Measurements from ENCODE around the gene ITGB5. TPM values are rescaled to one million over a fixed set of nuclear protein-coding genes. Genes with fewer than 3 reads are reported as not detected.

ITGB5 gene
- total and polyA plus RNA-seq, 4 donors, result 16.9 to 66.6 (median 48.0) TPM

GRCh38 chr3:124915254-124915653 is 28.1 kb upstream of the ITGB5 start:
- H3K36me3 ChIP-seq (ENCODE audit: control insufficient read depth in 4 of 4, insufficient read depth in 3 of 4, low read depth in 1 of 4, low read length in 3 of 4), result no peaks in the 10 kb centered on the region
- H3K27me3 ChIP-seq (ENCODE audit: control insufficient read depth in 4 of 4, insufficient read depth in 4 of 4, low read length in 3 of 4), result no peaks in the 10 kb centered on the region
- 97% methylated on average over 3 of the region's 3 CpGs for WGBS
- H3K9ac ChIP-seq (ENCODE audit: low read depth in 1 of 2, low read length in 2 of 2), result no peak overlapping the region
- DNase-seq (ENCODE audit: low spot score), result no peak
- no peak overlapping the region for H3K4me3 ChIP-seq (ENCODE audit: low read depth in 1 of 3, low read length in 3 of 3)
- no peak overlapping the region for H3K27ac ChIP-seq (ENCODE audit: low read depth in 1 of 2, low read length in 2 of 2)
- TF ChIP-seq ATF3 (IDR thresholded peaks at IDR 0.05) (no peak), RAD21 (IDR thresholded peaks at IDR 0.05) (no peak), HNF4A (conservative IDR thresholded peaks at IDR 0.05) (no peak), YY1 (IDR thresholded peaks at IDR 0.05) (no peak), FOXA1 (IDR thresholded peaks at IDR 0.05) (no peak), HNF4G (IDR thresholded peaks at IDR 0.05) (no peak), JUND (IDR thresholded peaks at IDR 0.05) (no peak), NR2F2 (IDR thresholded peaks at IDR 0.05) (no peak), GABPA (IDR thresholded peaks at IDR 0.05 in 1 of 2, conservative IDR thresholded peaks at IDR 0.05 in 1 of 2) (no peak), RXRA (IDR thresholded peaks at IDR 0.05) (no peak), EGR1 (IDR thresholded peaks at IDR 0.05; ENCODE audit: low read depth in 2 of 2) (no peak), FOXA2 (IDR thresholded peaks at IDR 0.05) (no peak), TAF1 (conservative IDR thresholded peaks at IDR 0.05) (no peak), SP1 (IDR thresholded peaks at IDR 0.05) (no peak)
- TF ChIP-seq, protein P1, sequence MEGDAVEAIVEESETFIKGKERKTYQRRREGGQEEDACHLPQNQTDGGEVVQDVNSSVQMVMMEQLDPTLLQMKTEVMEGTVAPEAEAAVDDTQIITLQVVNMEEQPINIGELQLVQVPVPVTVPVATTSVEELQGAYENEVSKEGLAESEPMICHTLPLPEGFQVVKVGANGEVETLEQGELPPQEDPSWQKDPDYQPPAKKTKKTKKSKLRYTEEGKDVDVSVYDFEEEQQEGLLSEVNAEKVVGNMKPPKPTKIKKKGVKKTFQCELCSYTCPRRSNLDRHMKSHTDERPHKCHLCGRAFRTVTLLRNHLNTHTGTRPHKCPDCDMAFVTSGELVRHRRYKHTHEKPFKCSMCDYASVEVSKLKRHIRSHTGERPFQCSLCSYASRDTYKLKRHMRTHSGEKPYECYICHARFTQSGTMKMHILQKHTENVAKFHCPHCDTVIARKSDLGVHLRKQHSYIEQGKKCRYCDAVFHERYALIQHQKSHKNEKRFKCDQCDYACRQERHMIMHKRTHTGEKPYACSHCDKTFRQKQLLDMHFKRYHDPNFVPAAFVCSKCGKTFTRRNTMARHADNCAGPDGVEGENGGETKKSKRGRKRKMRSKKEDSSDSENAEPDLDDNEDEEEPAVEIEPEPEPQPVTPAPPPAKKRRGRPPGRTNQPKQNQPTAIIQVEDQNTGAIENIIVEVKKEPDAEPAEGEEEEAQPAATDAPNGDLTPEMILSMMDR (IDR thresholded peaks at IDR 0.05; ENCODE audit: low read depth, low read length, missing input control), result no peak
- TF ChIP-seq, protein P2, sequence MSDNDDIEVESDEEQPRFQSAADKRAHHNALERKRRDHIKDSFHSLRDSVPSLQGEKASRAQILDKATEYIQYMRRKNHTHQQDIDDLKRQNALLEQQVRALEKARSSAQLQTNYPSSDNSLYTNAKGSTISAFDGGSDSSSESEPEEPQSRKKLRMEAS (IDR thresholded peaks at IDR 0.05), result no peak
- TF ChIP-seq, protein P3, sequence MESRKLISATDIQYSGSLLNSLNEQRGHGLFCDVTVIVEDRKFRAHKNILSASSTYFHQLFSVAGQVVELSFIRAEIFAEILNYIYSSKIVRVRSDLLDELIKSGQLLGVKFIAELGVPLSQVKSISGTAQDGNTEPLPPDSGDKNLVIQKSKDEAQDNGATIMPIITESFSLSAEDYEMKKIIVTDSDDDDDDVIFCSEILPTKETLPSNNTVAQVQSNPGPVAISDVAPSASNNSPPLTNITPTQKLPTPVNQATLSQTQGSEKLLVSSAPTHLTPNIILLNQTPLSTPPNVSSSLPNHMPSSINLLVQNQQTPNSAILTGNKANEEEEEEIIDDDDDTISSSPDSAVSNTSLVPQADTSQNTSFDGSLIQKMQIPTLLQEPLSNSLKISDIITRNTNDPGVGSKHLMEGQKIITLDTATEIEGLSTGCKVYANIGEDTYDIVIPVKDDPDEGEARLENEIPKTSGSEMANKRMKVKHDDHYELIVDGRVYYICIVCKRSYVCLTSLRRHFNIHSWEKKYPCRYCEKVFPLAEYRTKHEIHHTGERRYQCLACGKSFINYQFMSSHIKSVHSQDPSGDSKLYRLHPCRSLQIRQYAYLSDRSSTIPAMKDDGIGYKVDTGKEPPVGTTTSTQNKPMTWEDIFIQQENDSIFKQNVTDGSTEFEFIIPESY (IDR thresholded peaks at IDR 0.05), result no peak
- TF ChIP-seq, protein P4, sequence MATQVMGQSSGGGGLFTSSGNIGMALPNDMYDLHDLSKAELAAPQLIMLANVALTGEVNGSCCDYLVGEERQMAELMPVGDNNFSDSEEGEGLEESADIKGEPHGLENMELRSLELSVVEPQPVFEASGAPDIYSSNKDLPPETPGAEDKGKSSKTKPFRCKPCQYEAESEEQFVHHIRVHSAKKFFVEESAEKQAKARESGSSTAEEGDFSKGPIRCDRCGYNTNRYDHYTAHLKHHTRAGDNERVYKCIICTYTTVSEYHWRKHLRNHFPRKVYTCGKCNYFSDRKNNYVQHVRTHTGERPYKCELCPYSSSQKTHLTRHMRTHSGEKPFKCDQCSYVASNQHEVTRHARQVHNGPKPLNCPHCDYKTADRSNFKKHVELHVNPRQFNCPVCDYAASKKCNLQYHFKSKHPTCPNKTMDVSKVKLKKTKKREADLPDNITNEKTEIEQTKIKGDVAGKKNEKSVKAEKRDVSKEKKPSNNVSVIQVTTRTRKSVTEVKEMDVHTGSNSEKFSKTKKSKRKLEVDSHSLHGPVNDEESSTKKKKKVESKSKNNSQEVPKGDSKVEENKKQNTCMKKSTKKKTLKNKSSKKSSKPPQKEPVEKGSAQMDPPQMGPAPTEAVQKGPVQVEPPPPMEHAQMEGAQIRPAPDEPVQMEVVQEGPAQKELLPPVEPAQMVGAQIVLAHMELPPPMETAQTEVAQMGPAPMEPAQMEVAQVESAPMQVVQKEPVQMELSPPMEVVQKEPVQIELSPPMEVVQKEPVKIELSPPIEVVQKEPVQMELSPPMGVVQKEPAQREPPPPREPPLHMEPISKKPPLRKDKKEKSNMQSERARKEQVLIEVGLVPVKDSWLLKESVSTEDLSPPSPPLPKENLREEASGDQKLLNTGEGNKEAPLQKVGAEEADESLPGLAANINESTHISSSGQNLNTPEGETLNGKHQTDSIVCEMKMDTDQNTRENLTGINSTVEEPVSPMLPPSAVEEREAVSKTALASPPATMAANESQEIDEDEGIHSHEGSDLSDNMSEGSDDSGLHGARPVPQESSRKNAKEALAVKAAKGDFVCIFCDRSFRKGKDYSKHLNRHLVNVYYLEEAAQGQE (IDR thresholded peaks at IDR 0.05), result no peak
- no peaks in the 10 kb centered on the region for H3K4me1 ChIP-seq (ENCODE audit: control insufficient read depth in 4 of 4, insufficient read depth in 4 of 4, low read length in 3 of 4)
- H3K9me3 ChIP-seq (ENCODE audit: control insufficient read depth in 4 of 4, low read length in 3 of 4), result no peaks in the 10 kb centered on the region

Measured in liver (tissue), 9 donors.